Smooth muscle cell (in vitro differentiated cells): ENCODE data around the gene FRMPD2. TPM values are rescaled to one million over a fixed set of nuclear protein-coding genes. Genes with fewer than 3 reads are reported as not detected.

Experiments used
- DNase-seq: peaks from one replicate; lab custom pipeline; 2025; ENCODE audit not compliant: unreplicated experiment; lab: John Stamatoyannopoulos, UW
- H2AFZ ChIP-seq: fragments of 200-600 bp; sonication (generic); 2 replicates; pipeline ENCODE4 v1.6.0; 2016; ENCODE audit warnings: antibody characterized with exemption, low read depth, mild to moderate bottlenecking
- H3F3A ChIP-seq: fragments of 200-600 bp; sonication (generic); 2 replicates; pipeline ENCODE4 v1.6.0; 2017; ENCODE audit warnings: antibody characterized with exemption, low read depth
- H3K27ac ChIP-seq: fragments of 200-600 bp; sonication (generic); 2 replicates; pipeline ENCODE4 v1.5.1; 2016; ENCODE audit warnings: low read depth, mild to moderate bottlenecking
- H3K27me3 ChIP-seq: fragments of 200-600 bp; sonication (generic); 2 replicates; pipeline ENCODE4 v1.6.1; 2016; ENCODE audit warnings: low read depth, mild to moderate bottlenecking
- H3K36me3 ChIP-seq: fragments of 200-600 bp; sonication (generic); 2 replicates; pipeline ENCODE4 v1.5.1; 2016; ENCODE audit warnings: low read depth
- H3K4me1 ChIP-seq: fragments of 200-600 bp; sonication (generic); 2 replicates; pipeline ENCODE4 v1.5.1; 2016; ENCODE audit warnings: low read depth
- H3K4me2 ChIP-seq: fragments of 200-600 bp; sonication (generic); 2 replicates; pipeline ENCODE4 v1.6.0; 2016; ENCODE audit warnings: mild to moderate bottlenecking
- H3K4me3 ChIP-seq: fragments of 200-600 bp; sonication (generic); 2 replicates; pipeline ENCODE4 v1.5.1; 2016; ENCODE audit warnings: mild to moderate bottlenecking
- H3K79me2 ChIP-seq: fragments of 200-600 bp; sonication (generic); 2 replicates; pipeline ENCODE4 v1.6.0; 2016; ENCODE audit warnings: low read depth, mild to moderate bottlenecking
- H3K9ac ChIP-seq: fragments of 200-600 bp; sonication (generic); 2 replicates; pipeline ENCODE4 v1.6.0; 2016; ENCODE audit warnings: low read depth
- H3K9me3 ChIP-seq: fragments of 200-600 bp; sonication (generic); replicated peaks from 2 replicates; pipeline ENCODE4 v1.5.1; 2016; ENCODE audit warnings: low read depth
- H4K20me1 ChIP-seq: fragments of 200-600 bp; sonication (generic); 2 replicates; pipeline ENCODE4 v1.6.0; 2016; ENCODE audit warnings: low read depth
- WGBS: methylation state at CpG from one replicate; pipeline ENCODE4 v1.1.7; 2016; ENCODE audit warnings: low lambda C conversion rate; 5-methylcytosine and 5-hydroxymethylcytosine counted together
- polyA plus RNA-seq: library from polyadenylated mRNA; unstranded; fragments of >200 nt; fragmentation: Nextera tagmentation; extraction: Ambion mirVana; gene quantifications from 2 replicates; pipeline ENCODE4 v1.2.1, GENCODE V29; 2016
- total RNA-seq: library from RNA; depleted of rRNA; stranded (reverse); fragments of >200 nt; gene quantifications from 2 replicates; pipeline ENCODE4 v1.2.3, GENCODE V29; 2014
- TF ChIP-seq, protein P1 (sequence below): fragments of 200-600 bp; sonication (generic); IDR thresholded peaks from 2 replicates; pipeline ENCODE4 v1.5.1; 2017; ENCODE audit warnings: borderline replicate concordance, mild to moderate bottlenecking, antibody characterized with exemption; ENCODE audit not compliant: insufficient read depth, poor library complexity, severe bottlenecking

Gene FRMPD2
- total and polyA plus RNA-seq, 2 experiments from 2014 or later: 0.18 TPM; not detected in 1

DNA sequence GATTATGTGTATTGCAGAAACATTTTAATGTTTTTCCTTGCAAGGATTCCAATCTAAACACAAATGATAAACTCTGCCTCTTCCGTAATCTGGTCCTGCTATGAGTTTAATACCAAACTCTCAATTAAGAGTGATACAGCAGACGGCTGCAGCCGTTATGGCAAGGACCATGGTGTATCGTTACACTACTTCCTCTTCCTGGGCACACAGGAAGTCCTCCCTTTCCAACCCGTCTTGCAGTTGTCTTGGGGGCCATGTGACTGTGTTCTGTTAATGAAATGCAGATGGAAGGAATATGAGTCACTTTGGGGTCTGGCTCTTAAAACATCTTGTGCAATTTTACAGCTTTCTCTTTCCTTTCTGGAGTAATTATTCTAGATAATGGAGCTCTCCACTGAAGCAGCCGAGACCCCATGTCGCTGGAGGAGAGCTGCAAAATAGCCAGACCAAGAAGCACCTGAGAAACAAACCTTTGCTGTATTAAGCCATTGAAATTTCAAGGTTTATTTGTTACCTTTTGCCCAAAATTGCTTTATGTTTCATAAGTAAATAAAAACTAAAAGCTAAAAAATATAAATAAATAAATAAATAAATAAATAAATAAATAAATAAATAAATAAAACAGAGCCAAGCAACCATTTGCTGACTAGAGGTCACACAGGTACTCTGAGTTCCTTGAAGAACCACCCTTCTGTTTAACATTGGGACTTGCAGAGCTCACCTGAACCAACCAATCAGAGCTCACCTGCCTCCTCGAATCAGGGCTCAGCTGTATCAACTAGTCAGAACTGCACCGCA is 74.7 kb downstream of the FRMPD2 start:
- Histone ChIP-seq H3K27ac (no peak overlapping the region), H3K4me1 (no peaks in the 10 kb centered on the region), H4K20me1 (no peaks in the 10 kb centered on the region), H3F3A (no peaks in the 10 kb centered on the region), H3K9ac (no peak overlapping the region), H3K79me2 (no peaks in the 10 kb centered on the region), H3K4me3 (peak overlapping the region; percentile 18), H3K9me3 (no peaks in the 10 kb centered on the region), H3K36me3 (no peaks in the 10 kb centered on the region), H3K4me2 (peak overlapping the region; percentile 79), H2AFZ (peak overlapping the region; percentile 4), H3K27me3 (no peaks in the 10 kb centered on the region)
- WGBS: 53% methylated on average over 9 of the region's 9 CpGs
- TF ChIP-seq, protein P1, sequence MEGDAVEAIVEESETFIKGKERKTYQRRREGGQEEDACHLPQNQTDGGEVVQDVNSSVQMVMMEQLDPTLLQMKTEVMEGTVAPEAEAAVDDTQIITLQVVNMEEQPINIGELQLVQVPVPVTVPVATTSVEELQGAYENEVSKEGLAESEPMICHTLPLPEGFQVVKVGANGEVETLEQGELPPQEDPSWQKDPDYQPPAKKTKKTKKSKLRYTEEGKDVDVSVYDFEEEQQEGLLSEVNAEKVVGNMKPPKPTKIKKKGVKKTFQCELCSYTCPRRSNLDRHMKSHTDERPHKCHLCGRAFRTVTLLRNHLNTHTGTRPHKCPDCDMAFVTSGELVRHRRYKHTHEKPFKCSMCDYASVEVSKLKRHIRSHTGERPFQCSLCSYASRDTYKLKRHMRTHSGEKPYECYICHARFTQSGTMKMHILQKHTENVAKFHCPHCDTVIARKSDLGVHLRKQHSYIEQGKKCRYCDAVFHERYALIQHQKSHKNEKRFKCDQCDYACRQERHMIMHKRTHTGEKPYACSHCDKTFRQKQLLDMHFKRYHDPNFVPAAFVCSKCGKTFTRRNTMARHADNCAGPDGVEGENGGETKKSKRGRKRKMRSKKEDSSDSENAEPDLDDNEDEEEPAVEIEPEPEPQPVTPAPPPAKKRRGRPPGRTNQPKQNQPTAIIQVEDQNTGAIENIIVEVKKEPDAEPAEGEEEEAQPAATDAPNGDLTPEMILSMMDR: no peak
- DNase-seq: no peak

DNA sequence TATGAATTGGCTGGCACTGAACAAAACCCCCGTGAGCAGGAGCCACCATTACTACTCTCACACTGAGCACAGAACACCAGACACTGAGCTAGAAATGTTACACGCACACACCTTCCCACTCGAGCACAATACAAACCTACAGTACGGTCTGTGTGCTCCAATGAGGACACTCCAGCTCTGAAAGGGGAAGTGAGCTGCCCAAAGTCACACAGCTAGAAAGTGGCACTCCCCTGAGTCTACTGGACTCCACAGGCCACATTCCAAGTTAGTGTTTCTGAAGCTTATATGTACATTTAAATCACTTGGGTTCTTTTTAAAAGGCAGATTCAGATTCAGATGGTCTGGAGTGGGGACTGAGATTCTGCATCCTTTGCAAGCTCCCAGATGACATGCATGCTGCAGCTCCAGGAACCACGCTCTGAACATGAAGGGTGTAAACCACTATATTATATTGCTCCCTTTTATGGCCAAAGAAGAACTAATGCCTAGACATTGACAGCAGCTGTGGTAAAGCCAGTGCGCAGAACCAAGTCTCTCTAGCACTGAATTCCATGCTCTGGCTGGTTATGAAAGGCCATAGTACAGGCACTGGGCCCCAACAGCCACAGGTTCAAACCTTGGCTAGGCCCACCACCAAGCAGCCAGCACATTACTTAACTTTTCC is 77.1 kb downstream of the FRMPD2 start:
- TF ChIP-seq, protein P1: no peak
- no peak overlapping the region for H3K9ac ChIP-seq
- H3K27ac ChIP-seq: no peak overlapping the region
- H3K79me2 ChIP-seq: no peaks in the 10 kb centered on the region
- no peak overlapping the region for H3K4me3 ChIP-seq
- DNase-seq: no peak
- H3F3A ChIP-seq: no peaks in the 10 kb centered on the region
- H3K36me3 ChIP-seq: no peaks in the 10 kb centered on the region
- WGBS: 91% methylated on average over 6 of the region's 6 CpGs
- H3K27me3 ChIP-seq: no peaks in the 10 kb centered on the region
- H4K20me1 ChIP-seq: no peaks in the 10 kb centered on the region
- H3K4me1 ChIP-seq: peaks cover 10% of the 10 kb centered on the region
- no peak overlapping the region for H3K4me2 ChIP-seq
- H2AFZ ChIP-seq: no peak overlapping the region
- no peaks in the 10 kb centered on the region for H3K9me3 ChIP-seq

DNA sequence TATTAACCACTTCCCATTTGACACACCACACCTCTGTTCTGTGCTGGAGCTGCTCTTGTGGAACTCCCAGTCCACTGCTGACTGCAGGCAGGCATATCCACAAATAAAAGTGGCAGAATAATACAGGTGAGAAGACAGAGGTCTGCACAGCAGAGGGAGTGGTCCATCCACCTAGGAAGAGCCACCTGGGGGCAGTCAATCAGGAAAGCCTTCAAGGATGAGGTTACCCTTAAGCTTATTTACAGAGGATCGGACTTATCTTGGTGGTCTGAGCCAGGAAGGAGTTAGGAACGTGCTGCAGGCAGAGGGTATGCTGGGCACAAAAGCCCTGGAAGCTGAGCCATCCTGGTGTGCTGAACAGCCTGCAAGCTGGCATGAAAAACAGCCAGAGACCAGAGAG is 78.7 kb downstream of the FRMPD2 start:
- WGBS: 75% methylated on average over 2 of the region's 2 CpGs
- no peaks in the 10 kb centered on the region for H3K36me3 ChIP-seq
- H3F3A ChIP-seq: no peaks in the 10 kb centered on the region

More for the DNA sequence above, 78.7 kb downstream of the FRMPD2 start:
- TF ChIP-seq, protein P1: no peak
- Histone ChIP-seq H3K79me2 (no peaks in the 10 kb centered on the region), H3K4me3 (no peak overlapping the region), H3K4me2 (no peak overlapping the region), H3K9ac (no peak overlapping the region), H3K9me3 (no peaks in the 10 kb centered on the region), H4K20me1 (no peaks in the 10 kb centered on the region), H2AFZ (no peak overlapping the region), H3K27ac (no peak overlapping the region), H3K4me1 (peaks cover 10% of the 10 kb centered on the region), H3K27me3 (no peaks in the 10 kb centered on the region)
- no peak for DNase-seq
